Ramos (cell line): ENCODE measurements around the gene PPP6R3.
"Not testable (repeated sequence)": the region's sequence is repeated elsewhere in the genome, so short reads cannot be mapped to it uniquely, and the experiment has no call there.

Experiments
- in situ Hi-C: fragments of 300-500 bp; cut with MboI; formaldehyde crosslinking; loops from one replicate; pipeline ENCODE4 v1.14.3; 2022; ENCODE audit warnings: low sequenced_read_pairs; ENCODE audit not compliant: unreplicated experiment

PPP6R3 gene

DNA sequence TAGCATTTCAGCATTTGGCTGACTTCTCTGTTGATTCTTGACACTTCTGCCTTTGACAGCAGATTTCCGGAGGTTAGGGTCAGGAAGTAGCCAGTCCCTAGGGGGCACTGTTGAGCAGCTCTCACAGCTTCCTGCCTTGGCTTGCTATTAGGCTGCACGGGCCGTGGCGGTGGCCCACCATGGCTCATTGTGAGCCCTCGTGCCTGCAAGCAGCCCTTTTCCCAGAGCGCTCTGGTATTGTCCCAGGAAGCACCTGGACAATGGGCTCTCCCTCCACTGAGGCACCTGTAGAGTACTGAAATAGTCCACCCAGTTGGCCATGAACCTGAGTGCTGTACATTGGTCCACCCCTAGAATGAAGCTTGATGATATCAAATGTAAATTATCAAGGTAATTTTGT lies 123.5 kb downstream of the PPP6R3 start:
- in situ Hi-C loops: no loop called here

DNA sequence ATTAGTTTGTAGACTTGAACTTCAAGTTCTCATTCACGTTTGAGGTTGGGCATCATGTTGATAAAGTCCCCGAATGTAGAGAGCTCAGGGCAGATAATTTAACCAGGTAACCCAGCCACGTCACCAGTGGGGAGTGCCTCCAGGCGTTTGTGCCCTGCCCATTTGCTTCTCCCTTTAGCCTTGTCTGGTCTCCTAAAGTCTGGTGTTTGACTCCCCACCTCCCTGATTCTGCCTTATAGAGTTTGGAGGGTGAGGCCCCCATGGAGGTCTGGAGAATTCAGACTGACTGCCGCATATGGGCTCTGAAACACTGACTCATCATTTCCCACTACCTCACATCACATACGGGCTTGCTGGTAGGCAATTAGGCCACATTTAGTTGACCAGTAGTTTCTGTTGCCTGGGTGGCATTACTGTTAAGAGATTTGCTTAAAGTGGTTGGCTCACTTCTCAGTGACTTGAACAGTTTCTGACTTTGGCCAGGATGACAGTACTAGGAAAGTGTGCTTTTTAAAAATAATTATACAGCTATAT lies 124.5 kb downstream of the PPP6R3 start:
- in situ Hi-C loops: no loop called here

DNA sequence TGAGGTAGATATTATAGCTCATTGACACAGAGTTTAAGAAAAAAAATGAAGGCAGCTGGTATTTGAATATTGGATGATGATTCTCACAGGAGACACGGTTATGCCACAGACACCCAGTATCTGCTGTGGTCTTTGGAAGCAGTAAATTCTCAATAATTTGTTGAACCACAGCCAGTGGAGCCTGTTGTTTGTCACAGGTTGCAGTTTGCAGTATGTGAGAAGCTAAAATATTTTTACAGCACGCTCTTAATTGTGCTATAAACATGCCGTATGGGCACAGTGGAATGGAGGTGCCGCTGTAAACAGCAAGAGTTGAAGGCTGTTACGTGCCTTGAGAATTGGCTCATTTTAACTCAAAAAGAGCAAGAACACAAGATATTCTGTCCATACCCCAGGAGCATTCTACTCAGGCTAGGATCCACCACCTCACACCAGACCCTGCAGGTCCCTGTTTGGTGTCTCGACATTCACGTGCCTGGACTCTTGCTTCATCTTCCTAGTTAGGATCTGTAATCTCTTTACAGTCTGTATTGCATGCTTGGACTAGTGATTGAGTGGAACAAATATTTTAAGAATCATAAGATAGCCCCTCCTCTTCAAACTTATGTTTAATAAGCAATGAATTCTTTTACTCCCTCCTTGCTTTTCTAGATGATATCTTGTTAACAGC lies 129.1 kb downstream of the PPP6R3 start:
- in situ Hi-C loops: no loop called here

DNA sequence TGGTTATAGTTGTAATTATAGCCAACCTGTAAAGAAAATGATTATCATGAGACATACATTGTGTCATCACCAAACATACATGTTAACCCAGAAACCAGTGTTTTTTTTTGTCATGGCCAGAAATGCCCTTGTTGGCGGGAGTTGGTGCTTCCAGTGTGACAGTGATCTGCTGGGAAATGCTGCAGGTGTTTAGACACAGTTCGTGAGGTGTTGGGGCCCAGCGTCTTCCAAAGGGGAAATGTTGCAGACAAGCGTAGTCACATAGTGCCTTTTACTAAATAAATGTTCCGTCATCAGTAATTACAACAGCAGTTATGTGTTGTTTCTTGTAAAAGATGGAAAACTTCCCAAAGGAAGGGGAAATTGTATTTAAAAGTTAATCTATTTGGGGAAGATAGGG lies 131.2 kb downstream of the PPP6R3 start:
- in situ Hi-C loops: no loop called here

DNA sequence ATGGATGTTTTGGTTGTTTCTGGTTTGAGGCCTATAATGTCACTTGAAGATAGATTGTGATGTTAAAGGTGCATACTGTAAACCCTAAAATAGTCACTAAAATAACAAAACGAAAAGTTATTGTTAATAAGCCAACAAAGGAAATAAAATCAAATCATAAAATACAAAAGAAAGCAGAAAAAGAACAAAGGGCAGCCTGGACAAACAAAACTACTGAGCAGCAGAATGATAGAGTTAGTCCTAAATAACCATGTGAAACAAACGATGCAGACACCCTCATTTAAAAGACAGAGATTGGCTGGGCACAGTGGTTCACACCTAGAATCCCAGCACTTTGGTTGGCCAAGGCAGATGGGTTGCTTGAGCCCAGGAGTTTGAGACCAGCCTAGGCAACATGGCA lies 132.9 kb downstream of the PPP6R3 start:
- in situ Hi-C loops: no loop called here

DNA sequence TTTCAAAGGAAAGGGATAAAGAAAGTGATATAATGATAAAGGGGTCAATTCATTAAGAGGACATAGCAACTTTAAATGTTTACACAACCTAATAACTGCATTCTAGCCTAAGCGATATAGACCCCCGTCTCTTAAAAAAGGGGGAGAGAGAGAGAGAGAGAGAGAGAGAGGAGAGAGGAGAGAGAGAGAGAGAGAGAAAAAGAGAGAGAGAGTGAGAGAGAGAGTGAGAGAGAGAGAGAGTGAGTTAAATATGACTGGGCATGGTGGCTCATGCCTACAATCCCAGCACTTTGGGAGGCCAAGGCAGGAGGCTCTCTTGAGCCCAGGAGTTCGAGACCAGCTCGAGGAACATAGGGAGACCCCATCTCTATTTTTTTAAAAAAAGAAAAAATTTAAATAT lies 133.6 kb downstream of the PPP6R3 start:
- in situ Hi-C loops: no loop called here

DNA sequence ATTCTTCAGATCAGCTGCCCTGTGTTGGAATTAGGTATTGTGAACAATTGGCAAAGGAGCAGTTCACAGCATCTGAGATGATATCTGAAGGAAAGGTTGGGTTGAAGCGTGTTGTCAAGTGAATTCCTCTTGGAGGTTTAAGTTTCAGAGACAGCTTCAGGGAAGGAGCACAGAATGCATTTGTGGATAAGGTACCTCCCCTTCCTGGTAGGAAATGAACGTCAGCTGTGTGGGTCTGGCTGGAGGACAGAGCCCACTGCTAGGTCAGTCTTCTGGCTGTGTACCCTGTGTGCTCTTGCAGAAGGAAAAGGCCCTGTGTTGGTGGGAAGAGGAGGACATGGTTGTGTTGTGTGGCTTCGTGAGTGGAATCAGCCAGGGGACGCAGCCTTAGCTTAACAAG lies 135.7 kb downstream of the PPP6R3 start:
- in situ Hi-C loops: no loop called here

DNA sequence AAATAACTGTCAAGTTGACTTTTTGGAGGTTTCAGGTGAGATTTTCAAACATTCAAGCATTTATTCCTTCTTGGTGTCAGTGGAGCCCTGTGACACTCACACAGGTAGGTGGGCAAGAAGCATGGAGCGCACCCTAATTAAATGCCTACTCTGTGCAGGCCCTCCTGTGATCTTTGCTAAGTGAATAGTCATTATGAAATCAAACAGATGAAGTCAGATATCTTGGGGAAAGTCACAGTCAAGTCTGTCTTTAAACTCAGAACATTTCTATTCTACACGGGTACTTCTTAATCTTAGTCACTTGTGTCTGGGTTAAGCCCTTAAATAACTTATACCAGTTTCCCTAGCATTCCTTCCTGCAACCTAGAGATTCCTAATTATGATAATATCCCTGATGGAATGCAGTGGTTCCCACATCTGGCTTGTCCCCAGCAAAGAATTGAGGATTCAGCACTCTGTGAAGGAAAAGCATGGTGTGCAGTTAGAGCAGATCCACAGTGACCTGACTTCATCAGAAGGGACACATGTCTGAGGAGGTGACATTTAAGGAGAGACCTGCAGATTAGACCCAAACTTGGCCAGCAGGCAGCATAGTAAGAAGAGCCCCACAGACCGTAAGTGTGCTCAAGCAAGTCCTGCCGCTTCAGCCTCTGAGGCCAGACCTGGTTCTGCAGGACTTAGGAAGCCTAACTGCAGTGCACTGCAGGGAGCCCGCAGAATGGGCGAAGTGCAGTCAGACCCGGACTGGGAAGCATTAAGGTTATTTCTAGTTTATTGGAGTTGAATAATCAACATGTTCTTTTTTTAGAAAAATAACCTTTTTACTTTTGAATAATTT lies 138.5 kb downstream of the PPP6R3 start:
- in situ Hi-C loops: no loop called here

DNA sequence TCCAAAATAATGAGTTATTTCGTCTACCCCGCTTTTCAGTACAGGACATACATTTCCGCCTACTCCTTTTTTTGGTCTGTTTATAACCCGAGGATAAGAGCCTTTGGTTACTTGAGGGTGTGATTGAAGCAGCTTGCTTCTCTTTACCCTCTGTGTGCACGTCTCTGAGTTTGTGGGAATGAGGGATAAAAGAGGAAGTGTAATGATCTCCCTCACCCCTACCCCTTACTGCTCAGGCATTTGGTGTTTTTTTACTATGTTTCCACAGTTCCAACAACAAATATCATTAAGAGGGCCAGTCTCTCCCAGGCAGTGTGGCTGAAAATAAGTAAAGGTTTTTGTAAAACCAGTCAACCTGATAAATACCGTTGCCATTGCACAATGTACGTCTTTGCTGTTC lies 140.6 kb downstream of the PPP6R3 start:
- in situ Hi-C loops: no loop called here

DNA sequence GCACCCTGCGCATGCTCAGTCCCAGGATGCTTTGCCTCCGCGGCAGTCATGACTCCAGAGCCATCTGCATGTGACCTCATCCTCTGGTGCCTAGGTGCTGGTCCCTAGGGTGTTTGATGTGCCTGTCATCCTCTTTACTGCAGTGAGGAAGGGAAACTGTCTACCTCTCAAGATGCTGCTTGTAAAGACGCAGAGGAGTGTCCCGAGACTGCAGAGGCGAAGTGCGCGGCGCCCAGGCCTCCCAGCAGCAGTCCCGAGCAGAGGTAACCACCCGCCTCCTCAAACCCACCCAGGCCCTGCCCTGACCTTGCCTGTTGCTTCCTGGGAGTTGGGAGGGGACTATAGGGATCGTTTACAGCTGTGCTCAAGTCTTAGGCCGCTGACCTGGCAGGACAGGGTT lies 149.2 kb downstream of the PPP6R3 start:
- in situ Hi-C loops: no loop called here

DNA sequence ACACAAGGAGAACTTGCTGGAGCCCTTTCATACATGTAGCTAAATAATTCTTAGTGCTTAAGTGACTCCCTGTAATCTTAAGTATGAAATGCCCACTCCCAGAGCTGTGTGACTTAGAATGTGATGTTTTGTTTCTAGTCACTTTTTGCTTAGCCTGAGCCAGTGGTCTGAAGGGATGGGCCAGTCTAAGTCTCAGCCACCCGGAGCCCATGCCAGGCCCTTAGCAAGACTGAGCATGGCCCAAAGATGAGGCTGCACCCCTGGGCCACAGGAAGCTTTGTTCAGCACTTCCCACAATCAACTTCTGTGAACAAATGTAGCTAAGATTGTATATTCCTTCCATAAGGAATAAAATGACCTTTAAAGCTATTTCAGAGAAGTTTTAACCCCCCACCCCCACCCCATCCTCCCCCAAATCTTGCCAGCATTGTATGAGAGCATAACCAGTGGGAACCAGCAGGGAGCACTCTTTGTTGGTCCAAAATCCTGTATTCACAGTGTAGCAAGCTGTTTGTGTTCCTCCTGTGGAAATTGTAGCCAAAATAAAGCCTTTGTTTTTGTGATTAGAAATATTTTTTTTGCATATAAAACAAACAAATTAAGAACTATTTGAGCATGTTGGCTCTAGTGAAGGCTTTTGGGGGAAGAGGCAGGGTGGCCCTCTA lies 150.0 kb downstream of the PPP6R3 start:
- in situ Hi-C loops: no loop called here

DNA sequence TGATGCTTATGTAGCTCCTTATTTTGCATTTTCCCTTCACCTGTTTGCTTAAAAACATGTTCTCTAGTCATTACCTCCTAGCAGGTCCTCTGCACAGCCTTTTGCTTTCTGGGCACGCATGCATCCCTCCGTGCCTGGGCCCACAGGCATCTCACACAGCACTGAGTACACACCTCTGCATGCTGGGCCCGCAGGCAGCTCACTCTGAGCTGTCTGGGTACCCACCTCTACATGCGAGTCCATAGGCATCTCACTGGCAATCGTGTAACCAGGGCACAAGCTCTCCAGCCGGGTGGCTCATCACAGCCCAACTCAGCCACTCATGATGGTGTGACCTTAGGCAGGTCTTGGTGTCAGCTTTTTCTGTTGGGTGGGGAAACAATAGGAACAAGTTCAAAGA lies 155.1 kb downstream of the PPP6R3 start:
- in situ Hi-C loops: no loop called here

DNA sequence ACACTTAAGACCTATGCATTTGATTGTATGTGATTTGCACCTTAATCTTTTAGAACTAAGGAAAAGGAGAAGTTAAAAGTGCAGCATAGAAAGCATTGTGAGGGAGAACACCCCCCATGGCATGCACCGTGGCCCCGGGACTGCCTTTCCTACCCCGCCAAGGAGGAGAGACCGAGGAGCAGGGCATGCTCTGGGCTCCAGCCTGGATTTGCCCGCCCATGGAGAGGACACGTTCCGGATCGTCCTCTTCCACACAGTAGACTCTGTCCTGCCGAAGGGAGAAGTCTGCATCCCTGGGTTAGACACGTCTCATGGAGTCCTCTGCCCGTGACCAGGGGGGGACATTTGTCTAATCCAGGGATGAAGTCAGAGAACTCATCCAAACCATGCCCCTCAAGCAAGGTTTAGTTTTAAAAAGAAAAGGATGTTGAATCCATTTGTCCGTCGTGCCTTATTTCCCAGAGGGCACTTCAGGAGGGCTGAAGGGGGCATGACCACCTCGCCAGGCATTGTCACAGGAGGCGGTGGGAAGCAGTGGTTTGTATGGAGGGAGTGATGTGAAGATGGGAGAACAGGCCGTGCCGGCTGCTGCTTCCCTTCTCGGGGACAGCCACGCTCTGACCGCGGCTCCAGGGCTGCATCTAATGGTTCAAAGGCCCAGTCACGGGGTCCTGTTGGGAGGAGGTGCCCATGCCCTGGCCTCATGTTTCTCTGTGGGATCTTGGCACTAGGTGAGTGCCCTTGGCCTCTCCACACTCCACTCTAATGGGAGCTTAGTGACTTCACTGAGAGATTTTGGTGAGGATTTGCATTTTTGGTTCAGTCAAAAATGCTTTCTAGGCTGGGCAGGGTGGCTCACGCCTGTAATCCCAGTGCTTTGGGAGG lies 157.6 kb downstream of the PPP6R3 start:
- in situ Hi-C loops: no loop called here

DNA sequence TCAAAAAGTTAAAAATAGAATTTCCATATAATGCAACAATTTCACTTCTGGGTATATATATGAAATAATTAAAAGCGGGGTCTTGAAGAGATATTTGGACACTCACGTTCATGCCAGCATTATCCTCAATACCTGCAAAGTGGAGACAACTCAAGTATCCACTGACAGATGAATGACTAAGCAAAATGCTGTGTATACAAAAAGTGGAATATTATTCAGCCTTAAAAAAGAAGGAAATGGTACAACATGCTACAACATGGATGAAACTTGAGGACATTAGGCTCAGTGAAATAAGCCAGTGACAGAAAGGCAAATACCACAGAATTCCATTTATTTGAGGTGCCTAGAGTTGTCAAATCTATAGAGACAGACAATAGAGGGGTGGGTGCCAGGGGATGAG lies 161.3 kb downstream of the PPP6R3 start:
- in situ Hi-C loops: no loop called here

DNA sequence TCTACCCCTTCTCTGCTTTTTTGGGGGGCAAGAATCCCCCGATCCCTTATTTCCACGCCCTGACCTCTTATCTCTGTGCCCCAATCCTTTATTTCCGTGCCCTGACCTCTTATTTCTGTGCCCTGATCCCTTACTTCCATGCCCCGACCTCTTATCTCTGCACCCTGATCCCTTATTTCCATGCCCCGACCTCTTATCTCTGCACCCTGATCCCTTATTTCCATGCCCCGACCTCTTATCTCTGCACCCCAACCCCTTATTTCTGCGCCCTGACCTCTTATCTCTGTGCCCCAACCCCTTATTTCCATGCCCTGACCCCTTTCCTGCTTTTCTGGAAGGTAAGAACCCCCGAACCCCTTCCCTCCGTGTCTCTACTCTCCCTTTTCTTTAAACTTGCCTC lies 163.2 kb downstream of the PPP6R3 start:
- in situ Hi-C loops: not testable (repeated sequence)

DNA sequence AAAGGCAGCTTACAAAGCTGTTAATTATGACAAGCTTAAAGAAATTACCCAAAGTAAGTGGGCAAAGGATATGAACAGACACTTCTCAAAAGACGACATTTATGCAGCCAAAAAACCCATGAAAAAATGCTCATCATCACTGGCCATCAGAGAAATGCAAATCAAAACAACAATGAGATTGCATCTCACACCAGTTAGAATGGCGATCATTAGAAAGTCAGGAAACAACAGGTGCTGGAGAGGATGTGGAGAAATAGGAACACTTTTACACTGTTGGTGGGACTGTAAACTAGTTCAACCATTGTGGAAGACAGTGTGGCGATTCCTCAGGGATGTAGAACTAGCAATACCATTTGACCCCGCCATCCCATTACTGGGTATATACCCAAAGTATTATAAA lies 164.5 kb downstream of the PPP6R3 start:
- in situ Hi-C loops: not testable (repeated sequence)

DNA sequence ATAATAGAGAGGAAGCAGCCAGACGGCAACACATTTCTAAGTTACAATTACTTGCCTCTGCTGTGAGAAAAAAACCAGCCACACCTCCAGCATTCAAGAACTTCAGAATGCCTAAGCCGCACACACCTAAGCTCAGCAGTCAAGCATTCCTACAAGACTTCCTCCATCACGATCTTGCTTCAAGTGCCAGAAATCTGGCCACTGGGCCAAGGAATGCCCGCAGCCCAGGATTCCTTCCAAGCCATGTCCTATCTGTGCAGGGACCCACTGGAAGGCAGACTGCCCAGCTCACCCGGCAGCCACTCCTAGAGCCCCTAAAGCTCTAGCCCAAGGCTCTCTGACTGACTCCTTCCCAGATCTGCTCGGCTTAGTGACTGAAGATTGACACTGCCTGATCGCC lies 165.7 kb downstream of the PPP6R3 start:
- in situ Hi-C loops: not testable (repeated sequence)

DNA sequence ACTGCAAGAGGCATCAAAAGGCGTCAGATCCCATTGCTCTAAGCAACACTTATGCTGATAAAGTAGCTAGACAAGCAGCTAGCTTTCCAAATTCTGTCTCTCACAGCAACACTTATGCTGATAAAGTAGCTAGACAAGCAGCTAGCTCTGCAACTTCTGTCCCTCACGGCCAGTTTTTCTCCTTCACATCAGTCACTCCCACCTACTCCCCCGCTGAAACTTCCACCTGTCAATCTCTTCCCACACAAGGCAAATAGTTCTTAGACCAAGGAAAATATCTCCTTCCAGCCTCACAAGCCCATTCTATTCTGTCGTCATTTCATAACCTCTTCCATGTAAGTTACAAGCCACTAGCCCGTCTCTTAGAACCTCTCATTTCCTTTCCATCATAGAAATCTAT lies 168.3 kb downstream of the PPP6R3 start:
- in situ Hi-C loops: not testable (repeated sequence)

DNA sequence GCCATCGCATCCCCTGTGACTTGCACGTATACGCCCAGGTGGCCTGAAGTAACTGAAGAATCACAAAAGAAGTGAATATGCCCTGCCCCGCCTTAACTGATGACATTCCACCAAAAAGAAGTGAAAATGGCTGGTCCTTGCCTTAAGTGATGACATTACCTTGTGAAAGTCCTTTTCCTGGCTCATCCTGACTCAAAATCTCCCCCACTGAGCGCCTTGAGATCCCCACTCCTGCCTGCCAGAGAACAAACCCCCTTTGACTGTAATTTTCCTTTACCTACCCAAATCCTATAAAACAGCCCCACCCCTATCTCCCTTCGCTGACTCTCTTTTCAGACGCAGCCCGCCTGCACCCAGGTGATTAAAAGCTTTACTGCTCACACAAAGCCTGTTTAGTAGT lies 171.8 kb downstream of the PPP6R3 start:
- in situ Hi-C loops: not testable (repeated sequence)

DNA sequence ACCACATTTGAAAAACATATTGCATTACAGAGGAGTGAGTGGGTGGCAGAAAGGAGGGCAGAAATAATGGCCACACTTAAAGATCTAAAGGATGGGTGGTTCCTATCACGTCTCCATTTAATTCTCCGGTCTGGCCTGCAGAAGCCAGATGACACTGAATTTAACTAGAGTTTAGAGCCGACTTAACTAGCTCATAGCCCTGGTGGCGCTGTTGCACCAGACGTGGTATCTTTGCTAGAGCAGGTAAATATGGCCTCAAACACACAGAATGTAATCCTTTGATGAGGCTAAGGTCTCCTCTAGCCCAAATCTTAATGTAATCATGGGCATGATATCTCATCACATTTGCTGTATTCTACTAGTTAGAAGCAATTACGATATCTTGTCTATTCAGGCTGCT lies 172.2 kb downstream of the PPP6R3 start:
- in situ Hi-C loops: no loop called here
